Heart right ventricle (tissue), 16 donors: Measurements from ENCODE around the gene TUBA1C. TPM values are rescaled to one million over a fixed set of nuclear protein-coding genes. Genes with fewer than 3 reads are reported as not detected.

ENCODE experiments used
- ATAC-seq, 8 donors: fragments of 200-7000 bp; cut with Tn5 transposase; one replicate each; pipeline ENCODE4 v1.9.1; 2020; ENCODE audit warnings: mild to moderate bottlenecking in 8 of 8, moderate library complexity in 8 of 8, moderate number of reproducible peaks in 1 of 8
- DNase-seq, 2 donors: peaks; one replicate each; pipeline ENCODE4 v3.0.0-alpha.2; 2020
- H3K27ac ChIP-seq, 10 donors: fragments of 200-600 bp; sonication (generic) in 2 of 10; one replicate each; pipeline versions ENCODE4 v1.5.0 to v1.8.0; 2020 to 2022; ENCODE audit warnings: mild to moderate bottlenecking in 3 of 10
- H3K27me3 ChIP-seq, 7 donors: fragments of 200-600 bp; one replicate each; pipeline ENCODE4 v1.8.0; 2021 to 2022; ENCODE audit warnings: mild to moderate bottlenecking in 2 of 7
- H3K36me3 ChIP-seq, 9 donors: fragments of 200-600 bp; sonication (generic) in 1 of 9; one replicate each; pipeline versions ENCODE4 v1.5.0 to v1.8.0; 2020 to 2022; ENCODE audit warnings: mild to moderate bottlenecking in 2 of 9
- H3K4me1 ChIP-seq, 9 donors: fragments of 200-600 bp; sonication (generic) in 1 of 9; one replicate each; pipeline versions ENCODE4 v1.5.0 to v1.8.0; 2020 to 2022; ENCODE audit warnings: mild to moderate bottlenecking in 4 of 9
- H3K4me3 ChIP-seq, 10 donors: fragments of 200-600 bp; sonication (generic) in 2 of 10; one replicate each; pipeline versions ENCODE4 v1.5.0 to v1.8.0; 2020 to 2022; ENCODE audit warnings: mild to moderate bottlenecking in 7 of 10, moderate library complexity in 2 of 10
- H3K9me3 ChIP-seq, 11 donors: fragments of 200-600 bp in 10 of 11; sonication (generic) in 2 of 11; one replicate each; pipeline versions ENCODE4 v1.5.0 to v1.8.0; 2013 to 2022; ENCODE audit warnings: mild to moderate bottlenecking in 2 of 11, control low read depth in 1 of 11, moderate library complexity in 1 of 11
- CTCF ChIP-seq, 9 donors: fragments of 200-600 bp; sonication (generic) in 2 of 9; IDR thresholded peaks; one replicate each; pipeline versions ENCODE4 v1.5.0 to v1.8.0; 2021 to 2022; ENCODE audit warnings: antibody characterized with exemption in 9 of 9, mild to moderate bottlenecking in 5 of 9, moderate library complexity in 1 of 9
- WGBS, 2 donors: extraction: QIAGEN DNeasy Blood & Tissue Kit; methylation state at CpG; one replicate each; pipeline ENCODE4 v1.1.7; 2013; ENCODE audit warnings: inconsistent platforms in 1 of 2; 5-methylcytosine and 5-hydroxymethylcytosine counted together
- intact Hi-C, 10 donors: fragments of 100-400 bp; cut with DNase I; formaldehyde crosslinking; loops; one replicate each; pipeline versions ENCODE4 v1.11.1 to v1.14.2; 2022
- polyA plus RNA-seq, 2 donors: library from polyadenylated mRNA; stranded (reverse); fragments of 200-250 nt; gene quantifications; one replicate each; pipeline ENCODE4 v1.2.3, GENCODE V29; 2013
- total RNA-seq, 10 donors: library from RNA; stranded (reverse); fragmentation: NEBNext Ultra II Directional in 3 of 10; extraction: Animal tissue kit (Norgen Biotek cat#: 25700) in 3 of 10; gene quantifications; one replicate each; pipeline versions ENCODE4 v1.2.1 to v1.2.4, GENCODE V29; 2021 to 2023
- donor health status: Arrhythmogenic right ventricular cardiomyopathy.
- donor health status: ischemic (EF 13 %, LVEDD 7.1; RV severe dilation, severe dysfunction).
- donor health status: healthy with polysubstance abuse.
- donor health status: DM: no; HTN: yes; CAD: no.
- donor health status: DM: no; HTN: no; CAD: no.
- donor health status: ischemic (EF 25% LVEDD 6.9; RV normal size, moderate dysfunction).
- donor health status: ischemic (EF 25% LVEDD 5.7; RV mildly dilated, moderate dysfunction).
- donor health status: healthy.
- donor health status: DM: yes; HTN: yes; CAD: no.
- donor health status: Ischemic cardiomyopathy.
- donor health status: ischemic (EF 35%, LVEDD 5.7; RV mildly dilated, moderate dysfunction).
- donor health status: nonischemic (EF 11% LVEDD 7.7; RV severe dilation, severe dysfunction).
- donor health status: DM: yes; HTN: yes; CAD: no.
- donor health status: PGD.
- donor health status: ischemic (EF 29% LVEDD 5.4; RV normal size, mild dysfunction).
- donor health status: nonischemic (EF 23%, LVEDD 6.1; RV moderate dilation, normal function).

TUBA1C gene
- total and polyA plus RNA-seq, 12 donors = 24.5 to 389 (median 53.1) TPM

GRCh38 chr12:49295082-49295936, 30.4 kb downstream of the TUBA1C start, which contains the start of gene PRPH:
TSS of gene PRPH (plus strand) at chr12:49295147. CDS start at chr12:49295201, 54 bp downstream.
- WGBS, 2 donors = 7 to 11% methylated on average over 81 to 82 of the region's 82 CpGs
- ATAC-seq (no peak), DNase-seq (peak in 1 of 2 donors; percentile 31)
- Histone ChIP-seq H3K36me3 (no peaks in the 10 kb centered on the region), H3K27ac (no peak within 1 kb of the TSS), H3K27me3 (peaks cover 27 to 60% (median 59%) of the 10 kb centered on the region in 7 donors), H3K4me1 (peaks cover 12 to 40% (median 33%) of the 10 kb centered on the region in 9 donors), H3K9me3 (no peaks in the 10 kb centered on the region), H3K4me3 (peak within 1 kb of the TSS in 1 of 10 donors; percentile 8)
- intact Hi-C loops = loop anchor here in 2 of 10 donors (5.0 to 10.0 kb wide), 2 partner anchors 37 to 49 kb away; partner anchors contain the start of gene DNAJC22 (in 1 of the 2)
- no peak for TF ChIP-seq CTCF (IDR thresholded peaks at IDR 0.05)

- 13 to 17% methylated on average over 54 of the region's 54 CpGs for WGBS, 2 donors
- H3K4me3 ChIP-seq = peak overlapping the region in 4 of 10 donors; percentile 19 to 34 (median 22)
- no peaks in the 10 kb centered on the region for H3K36me3 ChIP-seq
- ATAC-seq = peak in 5 of 8 donors; percentile 34 to 51 (median 41)
- H3K27ac ChIP-seq = no peak overlapping the region
- peaks cover 12 to 40% (median 33%) of the 10 kb centered on the region in 9 donors for H3K4me1 ChIP-seq
- intact Hi-C loops = loop anchor here in 2 of 10 donors (5.0 to 10.0 kb wide), 2 partner anchors 36 to 49 kb away; partner anchors contain the start of gene DNAJC22 (in 1 of the 2)
- H3K27me3 ChIP-seq = peaks cover 27 to 69% (median 66%) of the 10 kb centered on the region in 7 donors
- no peaks in the 10 kb centered on the region for H3K9me3 ChIP-seq
- peak; percentile 25 to 73 (median 63) for TF ChIP-seq CTCF (IDR thresholded peaks at IDR 0.05)
- DNase-seq = peak in 1 of 2 donors; percentile 37
Measured at GRCh38 chr12:49296034-49296835, 31.4 kb downstream of the TUBA1C start.

- Histone ChIP-seq H3K27me3 (peaks cover 27 to 77% (median 74%) of the 10 kb centered on the region in 7 donors), H3K27ac (no peak overlapping the region), H3K9me3 (no peaks in the 10 kb centered on the region), H3K4me3 (peak overlapping the region in 8 of 10 donors; percentile 19 to 34 (median 24)), H3K36me3 (no peaks in the 10 kb centered on the region), H3K4me1 (peaks cover 12 to 40% (median 33%) of the 10 kb centered on the region in 9 donors)
- WGBS, 2 donors = 5% methylated on average over 77 of the region's 77 CpGs
- peak in 2 of 9 donors; percentile 7 to 10 for TF ChIP-seq CTCF (IDR thresholded peaks at IDR 0.05)
- ATAC-seq (peak in 1 of 8 donors; percentile 31), DNase-seq (no peak)
- intact Hi-C loops = loop anchor here in 2 of 10 donors (5.0 to 10.0 kb wide), 2 partner anchors 35 to 48 kb away; partner anchors contain the start of gene DNAJC22 (in 1 of the 2)
Measured at GRCh38 chr12:49296836-49297694, 32.2 kb downstream of the TUBA1C start.
